Activated CD8-positive, alpha-beta T cell treated with anti-CD3 and anti-CD28 coated beads for 36 hours (primary cell): ENCODE data around the gene CHST13. TPM values are rescaled to one million over a fixed set of nuclear protein-coding genes. Genes with fewer than 3 reads are reported as not detected.

Experiments used
- ATAC-seq: fragments of 200-7000 bp; cut with Tn5 transposase; one replicate; pipeline ENCODE4 v1.10.0; 2021; ENCODE audit warnings: mild to moderate bottlenecking, moderate library complexity
- CTCF ChIA-PET: fragments of 350-600 bp; sonication (Branson Sonifier 250); formaldehyde crosslinking; loops from one replicate; lab custom pipeline; 2021; ENCODE audit warnings: antibody characterized with exemption; lab: Charles Lee
- POLR2A ChIA-PET: fragments of 350-600 bp; sonication (Branson Sonifier 250); formaldehyde crosslinking; loops from one replicate; lab custom pipeline; 2021; ENCODE audit warnings: antibody characterized with exemption; lab: Charles Lee
- DNase-seq: peaks from one replicate; pipeline ENCODE4 v3.0.0-alpha.2; 2020
- H3K27ac Mint-ChIP-seq: one replicate; pipeline ENCODE4 v1.8.0; 2021; ENCODE audit warnings: mild to moderate bottlenecking, mixed read lengths
- H3K27me3 Mint-ChIP-seq: one replicate; pipeline ENCODE4 v1.8.0; 2021; ENCODE audit warnings: mixed read lengths
- H3K36me3 Mint-ChIP-seq: one replicate; pipeline ENCODE4 v1.8.0; 2021; ENCODE audit warnings: low read depth, mixed read lengths
- H3K4me1 Mint-ChIP-seq: one replicate; pipeline ENCODE4 v1.8.0; 2021; ENCODE audit warnings: low read depth, mixed read lengths
- H3K4me3 Mint-ChIP-seq: one replicate; pipeline ENCODE4 v1.8.0; 2021; ENCODE audit warnings: mild to moderate bottlenecking, moderate library complexity, mixed read lengths
- H3K9me3 Mint-ChIP-seq: one replicate; pipeline ENCODE4 v1.8.0; 2021; ENCODE audit warnings: mixed read lengths
- intact Hi-C: fragments of 100-400 bp; cut with micrococcal nuclease; formaldehyde crosslinking; loops from one replicate; pipeline ENCODE4 v1.10.0; 2022
- total RNA-seq, 2 experiments: library from RNA; stranded (reverse); gene quantifications; one replicate each; pipeline ENCODE4 v1.2.3, GENCODE V29; 2021
- TF ChIP-seq, protein P1 (sequence below): fragments of 200-600 bp; IDR thresholded peaks from one replicate; pipeline ENCODE4 v1.8.0; 2022; ENCODE audit warnings: antibody characterized with exemption, mild to moderate bottlenecking

The CHST13 gene
- total RNA-seq, 2 experiments from 2014 or later, result not detected

DNA sequence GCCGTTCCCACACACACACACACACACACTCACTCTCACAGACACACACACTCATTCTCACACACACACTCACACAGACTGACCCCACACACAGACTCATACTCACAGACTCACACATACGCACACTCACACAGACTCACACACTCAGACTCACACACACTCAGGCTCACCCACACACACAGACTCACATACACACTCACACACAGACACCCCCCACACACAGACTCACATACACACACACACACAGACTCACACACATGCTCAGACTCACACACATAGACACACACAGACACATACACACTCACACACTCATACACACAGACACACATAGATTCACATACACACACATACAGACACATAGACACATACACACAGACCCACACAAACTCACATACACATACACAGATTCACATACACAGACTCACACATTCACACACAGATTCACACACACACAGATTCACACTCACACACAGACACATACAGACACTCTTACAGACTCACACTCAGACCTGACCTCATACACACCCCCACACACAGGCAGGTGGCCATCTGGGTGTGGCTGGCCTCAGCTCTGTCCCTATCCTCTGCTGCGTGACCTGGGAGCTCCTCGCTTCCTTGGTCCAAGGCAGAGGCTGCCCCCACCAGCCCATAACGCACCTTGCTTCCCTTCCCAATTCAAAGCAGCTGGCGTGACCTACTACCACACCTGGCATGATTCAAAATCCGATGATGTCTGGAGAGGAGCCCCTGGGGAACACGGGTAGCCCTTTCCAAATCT lies 32.9 kb downstream of the CHST13 start:
- no peak for ATAC-seq
- intact Hi-C loops, result no loop called here
- no peaks in the 10 kb centered on the region for H3K4me1 Mint-ChIP-seq
- H3K9me3 Mint-ChIP-seq, result no peaks in the 10 kb centered on the region
- H3K27me3 Mint-ChIP-seq, result peaks cover 2% of the 10 kb centered on the region
- H3K36me3 Mint-ChIP-seq, result no peaks in the 10 kb centered on the region
- no peak overlapping the region for H3K27ac Mint-ChIP-seq
- H3K4me3 Mint-ChIP-seq, result no peak overlapping the region
- TF ChIP-seq, protein P1, sequence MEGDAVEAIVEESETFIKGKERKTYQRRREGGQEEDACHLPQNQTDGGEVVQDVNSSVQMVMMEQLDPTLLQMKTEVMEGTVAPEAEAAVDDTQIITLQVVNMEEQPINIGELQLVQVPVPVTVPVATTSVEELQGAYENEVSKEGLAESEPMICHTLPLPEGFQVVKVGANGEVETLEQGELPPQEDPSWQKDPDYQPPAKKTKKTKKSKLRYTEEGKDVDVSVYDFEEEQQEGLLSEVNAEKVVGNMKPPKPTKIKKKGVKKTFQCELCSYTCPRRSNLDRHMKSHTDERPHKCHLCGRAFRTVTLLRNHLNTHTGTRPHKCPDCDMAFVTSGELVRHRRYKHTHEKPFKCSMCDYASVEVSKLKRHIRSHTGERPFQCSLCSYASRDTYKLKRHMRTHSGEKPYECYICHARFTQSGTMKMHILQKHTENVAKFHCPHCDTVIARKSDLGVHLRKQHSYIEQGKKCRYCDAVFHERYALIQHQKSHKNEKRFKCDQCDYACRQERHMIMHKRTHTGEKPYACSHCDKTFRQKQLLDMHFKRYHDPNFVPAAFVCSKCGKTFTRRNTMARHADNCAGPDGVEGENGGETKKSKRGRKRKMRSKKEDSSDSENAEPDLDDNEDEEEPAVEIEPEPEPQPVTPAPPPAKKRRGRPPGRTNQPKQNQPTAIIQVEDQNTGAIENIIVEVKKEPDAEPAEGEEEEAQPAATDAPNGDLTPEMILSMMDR, result no peak
- no peak for DNase-seq
- CTCF ChIA-PET, result no interaction called here
- POLR2A ChIA-PET, result no interaction called here

- Mint-ChIP-seq H3K27me3 (peaks cover 2% of the 10 kb centered on the region), H3K36me3 (no peaks in the 10 kb centered on the region), H3K27ac (no peak overlapping the region), H3K4me1 (no peaks in the 10 kb centered on the region), H3K9me3 (peaks cover 2% of the 10 kb centered on the region), H3K4me3 (no peak overlapping the region)
- TF ChIP-seq, protein P1, result no peak
- intact Hi-C loops, result no loop called here
- ATAC-seq, result no peak
- DNase-seq, result no peak
- POLR2A ChIA-PET, result no interaction called here
- CTCF ChIA-PET, result no interaction called here
Measured at GRCh38 chr3:126557415-126557745, 33.4 kb downstream of the CHST13 start.

DNA sequence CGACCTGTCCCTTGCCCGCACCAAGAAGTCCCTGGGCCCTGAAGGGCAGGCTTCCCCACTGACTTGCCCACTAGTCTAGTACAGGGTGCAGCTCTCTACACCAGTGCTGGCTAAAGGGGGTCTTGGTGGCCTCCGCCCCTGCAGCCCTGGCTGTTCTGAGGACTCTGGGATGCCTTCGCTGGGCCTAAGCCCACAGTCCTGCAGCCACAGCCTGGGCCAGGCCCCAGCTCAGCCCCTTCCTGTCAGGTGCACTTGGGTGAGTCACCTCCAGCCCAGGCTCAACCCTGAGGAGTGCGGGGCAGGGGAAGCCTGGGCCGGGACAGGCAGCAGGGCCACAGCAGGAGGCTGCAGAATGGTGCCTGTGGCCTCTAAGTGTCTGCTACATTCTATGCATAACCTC lies 33.8 kb downstream of the CHST13 start:
- ChIA-PET CTCF (no interaction called here), POLR2A (no interaction called here)
- DNase-seq (no peak), ATAC-seq (no peak)
- Mint-ChIP-seq H3K4me3 (no peak overlapping the region), H3K9me3 (peaks cover 3% of the 10 kb centered on the region), H3K27me3 (peaks cover 2% of the 10 kb centered on the region), H3K36me3 (no peaks in the 10 kb centered on the region), H3K4me1 (no peaks in the 10 kb centered on the region), H3K27ac (no peak overlapping the region)
- TF ChIP-seq, protein P1, result no peak
- intact Hi-C loops, result no loop called here

DNA sequence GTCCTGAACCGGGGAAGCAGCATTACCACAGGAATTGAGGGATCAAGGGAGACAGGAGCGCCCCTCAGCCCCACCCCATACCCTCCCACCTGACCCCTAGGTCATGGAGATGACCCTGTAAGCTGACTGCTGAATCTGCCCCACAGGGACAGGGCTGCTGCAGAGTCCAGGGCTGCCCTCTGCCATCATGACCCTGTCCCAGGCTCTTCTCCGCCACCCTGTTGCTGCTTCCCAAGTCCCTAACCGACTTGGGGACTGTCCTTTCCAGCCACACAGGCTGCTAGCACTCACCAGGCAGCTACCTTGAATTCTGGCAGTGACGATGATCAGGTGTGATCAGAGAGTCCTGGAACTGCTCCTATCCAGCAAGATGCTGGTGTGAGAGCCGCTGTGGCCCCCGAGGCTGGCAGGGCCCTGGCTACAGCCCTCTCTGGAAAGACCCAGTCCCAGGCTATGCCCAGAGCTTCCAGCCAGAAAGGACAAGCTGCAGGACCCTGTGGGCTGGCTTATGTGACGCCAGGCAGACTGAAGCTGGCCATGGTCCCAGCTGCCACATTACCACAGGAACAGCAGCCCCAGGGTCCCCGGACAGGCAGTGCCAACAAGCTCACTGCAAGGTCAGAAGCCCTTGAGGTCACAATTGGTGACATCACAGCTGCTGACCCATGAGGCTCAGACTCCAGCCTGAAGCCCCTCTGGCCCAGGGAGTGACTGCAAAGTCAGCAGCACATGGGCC lies 34.5 kb downstream of the CHST13 start, which contains the start of gene C3orf22:
C3orf22 (minus strand) TSS at position 597 of the 736 bp plus-strand sequence. CDS start 5,542 bp downstream, outside the sequence.
- CTCF ChIA-PET, result interaction anchor here (0.8 kb wide), 1 partner anchor 36 kb away, joined by 3 read pairs; no protein-coding TSS in a partner anchor
- Mint-ChIP-seq H3K9me3 (peaks cover 5% of the 10 kb centered on the region), H3K27me3 (peaks cover 3% of the 10 kb centered on the region), H3K36me3 (no peaks in the 10 kb centered on the region), H3K4me3 (no peak within 1 kb of the TSS), H3K4me1 (no peaks in the 10 kb centered on the region), H3K27ac (no peak within 1 kb of the TSS)
- POLR2A ChIA-PET, result no interaction called here
- no peak for ATAC-seq
- intact Hi-C loops, result no loop called here
- DNase-seq, result no peak
- TF ChIP-seq, protein P1, result no peak

GRCh38 chr3:126562737-126563276 lies 38.9 kb downstream of the CHST13 start:
- POLR2A ChIA-PET, result no interaction called here
- Mint-ChIP-seq H3K27ac (no peak overlapping the region), H3K4me3 (no peak overlapping the region), H3K9me3 (peaks cover 5% of the 10 kb centered on the region), H3K27me3 (peaks cover 6% of the 10 kb centered on the region), H3K36me3 (no peaks in the 10 kb centered on the region), H3K4me1 (no peaks in the 10 kb centered on the region)
- no peak for DNase-seq
- TF ChIP-seq, protein P1, result no peak
- CTCF ChIA-PET, result no interaction called here
- ATAC-seq, result no peak
- intact Hi-C loops, result no loop called here
